DMS153 (cell line): ENCODE data around the gene PNPLA8.

Experiments
- DNase-seq: peaks from one replicate; lab custom pipeline; 2025; lab: John Stamatoyannopoulos, UW

Gene PNPLA8

DNA sequence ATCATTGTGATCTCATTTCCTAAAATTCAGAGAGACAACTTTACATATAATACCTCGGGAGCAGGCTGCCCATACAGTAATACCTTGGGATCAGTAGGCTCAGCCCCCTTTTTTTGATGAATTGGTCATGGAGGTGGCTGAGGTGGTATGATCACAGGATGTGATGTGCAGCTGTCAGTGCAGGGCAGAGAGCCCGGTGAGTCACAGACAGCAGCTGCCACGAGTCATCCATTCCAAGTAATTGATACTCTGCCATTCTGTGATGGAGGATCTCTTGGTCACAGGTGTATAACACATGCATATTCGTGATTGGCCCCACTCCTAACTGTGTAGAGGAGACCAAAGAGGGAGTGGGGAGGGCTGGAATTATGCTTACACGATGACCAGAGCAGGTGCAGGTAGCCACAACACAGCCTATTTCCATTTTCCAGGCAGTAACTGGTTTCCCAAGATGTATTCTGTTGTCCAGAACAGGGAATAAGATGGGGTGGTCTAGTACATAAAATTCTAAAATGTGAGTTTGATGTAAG, 83.8 kb downstream of the PNPLA8 start:
- DNase-seq, result peak; percentile 91

DNA sequence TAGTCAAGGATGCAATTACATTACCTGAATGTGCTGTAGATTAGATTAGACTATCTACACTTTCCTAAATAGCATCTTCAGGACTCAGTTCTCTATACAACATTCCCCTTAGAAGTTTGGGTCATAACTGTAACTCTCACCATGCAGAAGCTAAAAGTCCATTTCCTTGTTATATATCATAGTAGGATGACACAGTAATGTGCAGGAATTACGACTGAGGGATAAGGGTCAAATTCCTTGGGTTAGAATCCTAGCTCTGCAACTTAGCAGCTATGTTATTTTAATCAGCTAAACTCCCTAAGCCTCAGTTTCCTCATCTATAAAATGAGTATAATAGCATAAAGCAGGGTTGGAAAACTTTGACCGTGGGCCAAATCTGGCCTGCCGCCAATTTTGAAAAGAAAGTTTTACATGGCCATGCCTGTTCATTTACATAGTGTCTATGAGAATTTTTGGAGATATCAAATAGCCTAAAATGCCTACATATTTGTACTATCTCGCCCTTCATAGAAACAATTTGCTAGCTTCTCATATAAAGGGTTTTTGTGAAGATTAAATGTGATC, 84.5 kb downstream of the PNPLA8 start:
- no peak for DNase-seq

DNA sequence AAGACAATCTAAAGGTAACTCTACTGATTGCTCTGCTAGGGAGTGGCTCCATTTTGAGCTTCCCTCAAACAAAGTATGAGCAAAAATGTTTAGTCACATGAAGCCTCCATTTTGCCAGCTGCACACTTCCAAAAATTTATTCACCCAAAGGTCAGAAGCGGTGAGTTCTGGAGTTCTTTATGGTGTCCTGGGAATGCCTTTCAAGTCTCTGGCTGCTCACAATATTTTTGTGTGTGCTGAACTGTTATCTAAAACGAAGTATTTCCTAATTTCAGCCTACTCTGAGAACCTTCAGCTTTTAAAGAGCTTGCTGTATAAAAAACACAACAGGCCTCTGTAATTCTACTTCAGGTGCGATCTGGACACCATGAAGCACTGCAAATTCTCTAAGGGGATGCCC, 85.3 kb downstream of the PNPLA8 start:
- DNase-seq, result no peak

DNA sequence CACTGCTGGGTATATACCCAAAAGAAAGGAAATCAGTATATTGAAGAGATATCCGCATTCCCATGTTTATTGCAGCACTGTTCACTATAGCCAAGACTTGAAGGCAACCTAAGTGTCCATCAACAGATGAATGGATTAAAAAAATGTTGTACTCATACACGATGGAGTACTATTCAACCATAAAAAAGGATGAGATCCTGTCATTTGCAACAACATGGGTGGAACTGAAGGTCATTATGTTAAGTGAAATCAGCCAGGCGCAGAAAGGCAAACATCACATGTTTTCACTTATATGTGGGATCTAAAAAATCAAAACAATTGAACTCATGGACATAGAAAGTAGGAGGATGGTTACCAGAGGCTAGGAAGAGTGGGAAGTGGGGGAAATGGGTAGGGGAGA, 89.0 kb downstream of the PNPLA8 start:
- DNase-seq, result no peak

DNA sequence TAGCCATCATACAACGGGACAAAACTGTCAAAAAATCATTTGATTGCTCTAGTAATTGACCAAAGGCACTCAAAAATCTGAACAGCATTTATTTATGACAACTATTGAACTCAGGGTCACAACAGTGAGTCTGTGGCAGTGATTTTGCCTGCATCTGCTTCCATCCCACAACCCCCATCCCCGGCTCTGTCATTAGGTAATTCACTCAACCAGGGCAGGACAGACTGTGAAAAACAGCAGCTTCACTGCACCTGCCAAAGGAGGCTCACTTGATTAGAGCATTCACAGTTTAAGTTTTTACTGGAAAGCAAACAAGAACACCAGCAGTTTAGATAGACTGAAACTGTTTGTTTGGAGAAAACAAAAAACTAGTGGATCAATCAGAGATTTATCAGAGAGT, 91.9 kb downstream of the PNPLA8 start:
- no peak for DNase-seq

DNA sequence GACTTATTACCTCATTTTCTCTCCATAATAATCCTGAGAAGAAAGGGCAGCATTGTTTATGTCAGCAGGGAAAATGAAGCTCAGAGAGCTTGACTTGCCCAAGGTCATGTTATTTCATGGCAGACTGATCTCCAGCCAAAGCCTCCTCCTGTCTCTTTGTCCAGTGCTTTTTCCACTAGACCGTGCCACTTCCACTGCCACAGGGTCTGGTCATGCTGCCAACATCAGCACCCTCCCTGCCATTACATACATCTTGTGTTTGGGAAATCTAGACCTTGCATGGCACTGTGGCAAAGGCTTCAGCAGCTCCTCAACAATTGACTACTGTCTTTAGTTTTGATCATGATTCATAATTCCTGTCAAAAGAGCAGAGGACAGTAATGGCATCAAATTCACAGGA, 94.8 kb downstream of the PNPLA8 start:
- DNase-seq, result no peak

DNA sequence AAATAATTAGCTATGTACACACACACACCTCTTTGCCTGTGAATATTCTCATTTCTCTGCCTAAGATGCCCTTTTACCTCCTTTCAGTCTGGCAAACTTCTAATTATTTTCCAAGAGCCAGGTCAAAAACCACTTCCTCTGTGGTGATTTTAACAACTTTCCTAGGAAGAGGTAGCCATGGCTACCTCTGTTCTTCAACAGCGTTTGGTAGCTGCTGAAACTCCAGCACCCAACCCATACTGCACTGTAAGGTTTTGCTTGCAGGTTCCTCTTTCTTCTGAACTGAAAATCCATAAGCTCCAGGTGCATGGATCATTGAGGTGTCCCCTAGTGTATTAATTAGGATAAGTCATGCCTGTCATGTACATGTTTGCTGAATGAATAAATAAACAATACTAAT, 95.3 kb downstream of the PNPLA8 start:
- no peak for DNase-seq

DNA sequence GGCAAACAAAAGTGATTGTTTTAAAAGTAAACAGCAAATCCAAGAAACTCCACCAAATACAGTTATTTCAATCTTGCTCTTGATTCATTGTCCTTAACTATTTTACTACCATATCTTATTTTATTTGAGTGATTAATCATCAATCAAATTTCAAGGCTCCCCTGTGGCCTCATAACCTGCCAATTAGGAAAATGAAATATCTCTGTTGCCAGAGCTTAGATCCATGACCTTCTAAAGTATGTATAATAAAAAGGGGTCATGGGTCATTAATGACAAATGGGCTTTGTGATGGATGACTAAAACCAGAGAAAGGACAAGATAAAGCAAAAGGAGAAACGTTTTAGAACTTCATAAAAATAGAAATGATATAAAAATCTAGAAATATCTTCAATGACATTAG, 98.2 kb downstream of the PNPLA8 start:
- no peak for DNase-seq

DNA sequence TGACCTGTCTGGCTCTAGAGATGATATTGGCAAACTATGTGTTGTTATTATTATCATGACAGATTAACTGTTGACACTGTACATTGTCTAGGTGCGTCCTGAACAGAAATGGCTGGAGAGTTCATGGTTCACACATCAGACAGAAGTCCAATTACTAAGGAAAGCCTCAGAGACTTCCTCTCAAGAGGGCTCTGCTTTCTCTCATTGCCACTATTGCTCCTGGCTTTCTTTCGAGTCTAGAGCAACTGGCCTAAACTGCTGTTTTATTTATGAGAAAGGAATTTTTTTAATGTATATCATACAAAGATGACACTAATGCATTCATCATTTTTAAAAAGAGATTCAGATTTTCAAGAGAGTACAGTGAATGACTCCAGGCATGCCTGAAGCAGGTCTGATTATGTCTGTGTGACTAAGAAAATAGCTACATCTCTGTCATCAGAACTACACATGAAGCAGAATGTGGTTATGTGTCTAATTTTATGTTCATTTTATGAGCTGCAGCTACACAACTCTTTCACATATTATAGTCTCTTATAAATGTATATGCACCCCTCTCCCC, 100.1 kb downstream of the PNPLA8 start:
- no peak for DNase-seq

DNA sequence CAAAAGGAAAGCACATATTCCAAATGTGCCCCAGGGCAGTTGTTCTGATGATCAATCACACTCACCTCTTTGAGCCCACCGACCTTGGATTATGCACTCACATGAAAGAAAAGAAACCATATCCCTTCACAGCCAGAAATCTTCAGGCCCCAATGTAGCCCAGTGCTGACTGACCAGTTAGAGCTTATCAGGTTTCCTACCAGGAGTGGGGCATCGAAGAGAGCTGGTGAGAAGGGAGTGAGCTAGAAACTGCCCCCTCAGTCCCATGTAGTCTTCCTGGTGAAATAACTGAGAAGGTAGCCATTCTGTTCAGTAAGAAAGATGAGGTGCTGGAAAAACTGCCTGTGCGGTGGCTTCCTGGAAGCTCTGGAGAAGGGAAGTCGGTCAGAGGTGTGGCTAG, 101.9 kb downstream of the PNPLA8 start:
- DNase-seq, result no peak

DNA sequence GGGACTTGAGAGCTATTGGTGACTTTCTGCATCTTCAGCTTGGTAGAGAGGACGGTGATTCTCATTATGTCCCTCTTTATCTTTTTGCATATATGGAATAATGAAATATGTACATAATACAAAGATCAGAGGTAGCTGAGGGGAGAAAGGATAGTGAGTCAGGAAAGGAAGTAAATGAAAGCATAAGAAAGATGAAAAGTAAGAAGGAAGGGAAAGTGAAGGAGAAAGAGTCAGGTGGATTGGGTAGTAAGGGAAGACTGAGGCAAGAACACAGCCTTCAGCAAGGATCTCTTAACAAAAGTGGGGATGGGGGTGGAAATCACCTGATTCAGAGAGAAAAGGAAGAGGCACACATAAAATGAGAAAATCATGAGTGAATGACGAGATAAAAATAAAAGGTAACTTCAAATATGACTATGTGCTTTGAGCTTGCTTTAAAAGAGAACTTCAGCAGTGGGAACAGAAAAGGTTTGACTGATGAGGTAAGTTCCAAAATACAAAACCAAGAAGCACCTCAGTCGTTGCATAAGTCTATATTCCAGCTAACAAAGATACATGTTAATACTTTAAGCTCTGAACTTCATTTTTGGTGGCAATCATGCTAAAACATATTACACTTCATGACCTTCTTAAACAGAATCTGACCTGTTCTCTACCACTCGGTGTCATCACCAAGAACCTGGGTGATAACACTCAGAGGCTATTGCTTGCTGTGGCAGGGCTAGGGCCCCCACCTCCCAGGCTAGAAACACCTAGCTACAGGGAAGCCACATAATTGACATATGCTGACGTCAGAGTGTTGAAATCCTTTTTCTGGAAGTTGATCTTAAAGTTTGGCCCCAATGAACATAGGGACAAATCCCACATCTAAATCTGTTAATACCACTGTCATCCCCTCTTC, 102.6 kb downstream of the PNPLA8 start:
- no peak for DNase-seq

DNA sequence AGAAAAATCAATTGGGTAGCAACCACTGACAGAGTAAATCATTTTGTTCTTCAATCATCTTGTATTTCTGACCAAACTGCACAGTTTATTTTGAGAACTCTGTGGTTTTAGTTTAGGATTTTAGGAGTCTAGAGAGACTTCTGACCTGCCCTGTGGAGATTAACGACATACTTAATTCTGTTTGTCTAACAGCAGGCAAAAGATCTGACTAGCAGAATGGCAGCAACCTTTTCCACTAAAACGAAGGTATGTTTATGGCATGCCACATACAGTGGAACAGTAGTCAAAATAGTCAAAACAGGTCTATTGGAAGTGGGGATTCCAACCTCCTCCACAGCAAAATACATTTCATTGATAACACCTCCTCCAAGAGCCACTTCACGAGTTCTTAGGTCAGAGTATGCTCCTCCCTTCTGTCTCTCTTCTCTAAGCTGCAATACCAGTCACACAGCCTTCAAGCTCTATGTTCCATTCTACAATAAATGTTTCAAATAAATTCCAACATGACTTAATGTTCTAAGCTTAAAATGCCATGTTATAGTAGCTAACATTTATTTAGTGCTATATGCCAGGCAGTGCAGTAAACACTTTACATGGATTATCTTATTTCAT, 104.1 kb downstream of the PNPLA8 start:
- DNase-seq, result no peak
